Natural killer cell (primary cell): ENCODE results near the gene GARRE1. TPM values are rescaled to one million over a fixed set of nuclear protein-coding genes. Genes with fewer than 3 reads are reported as not detected.

ENCODE experiments used
- ATAC-seq, 3 donors: fragments of 150-1000 bp in 2 of 3; fragments of 200-7000 bp in 1 of 3; cut with Tn5 transposase; 1 replicate in 1 of 3; 2 replicates in 2 of 3; pipeline ENCODE4 v1.10.0; 2021; ENCODE audit warnings: mild to moderate bottlenecking in 2 of 3, moderate library complexity in 2 of 3
- DNase-seq, 2 donors: peaks; one replicate each; pipeline versions ENCODE4 v3.0.0 to v3.0.0-alpha.2; 2013 to 2021; ENCODE audit warnings: mixed read lengths in 1 of 2
- H3K27ac ChIP-seq: one replicate; pipeline ENCODE4 v1.5.1; 2013; ENCODE audit warnings: mild to moderate bottlenecking, low read length
- H3K27me3 ChIP-seq: one replicate; pipeline ENCODE4 v1.6.1; 2013; ENCODE audit warnings: low read length; ENCODE audit not compliant: control insufficient read depth, insufficient read depth
- H3K36me3 ChIP-seq: one replicate; pipeline ENCODE4 v1.6.1; 2013; ENCODE audit warnings: low read length; ENCODE audit not compliant: control insufficient read depth, insufficient read depth
- H3K4me1 ChIP-seq: one replicate; pipeline ENCODE4 v1.6.1; 2013; ENCODE audit warnings: low read length; ENCODE audit not compliant: control insufficient read depth, insufficient read depth
- H3K4me3 ChIP-seq: one replicate; pipeline ENCODE4 v1.5.1; 2013; ENCODE audit warnings: low read length
- H3K9me3 ChIP-seq: one replicate; pipeline ENCODE4 v1.6.1; 2013; ENCODE audit warnings: low read length; ENCODE audit not compliant: control insufficient read depth, insufficient read depth
- H3K27ac Mint-ChIP-seq, 2 donors: one replicate each; pipeline ENCODE4 v1.8.0; 2022; ENCODE audit warnings: mild to moderate bottlenecking in 2 of 2, mixed read lengths in 2 of 2, moderate library complexity in 1 of 2
- H3K27me3 Mint-ChIP-seq, 2 donors: one replicate each; pipeline ENCODE4 v1.8.0; 2022; ENCODE audit warnings: low read depth in 2 of 2, mixed read lengths in 2 of 2
- H3K36me3 Mint-ChIP-seq: one replicate; pipeline ENCODE4 v1.8.0; 2022; ENCODE audit warnings: mixed read lengths
- H3K4me1 Mint-ChIP-seq, 2 donors: one replicate each; pipeline ENCODE4 v1.8.0; 2022; ENCODE audit warnings: mixed read lengths in 2 of 2
- H3K4me3 Mint-ChIP-seq: one replicate; pipeline ENCODE4 v1.8.0; 2022; ENCODE audit warnings: mild to moderate bottlenecking, moderate library complexity, mixed read lengths
- H3K9me3 Mint-ChIP-seq, 2 donors: one replicate each; pipeline ENCODE4 v1.8.0; 2022; ENCODE audit warnings: mixed read lengths in 2 of 2
- CTCF ChIP-seq: fragments of 200-600 bp; IDR thresholded peaks from one replicate; pipeline ENCODE4 v1.8.0; 2022; ENCODE audit warnings: antibody characterized with exemption
- WGBS: methylation state at CpG from one replicate; pipeline ENCODE4 v1.1.7; 2013; ENCODE audit warnings: missing lambda C conversion rate; ENCODE audit not compliant: insufficient coverage; 5-methylcytosine and 5-hydroxymethylcytosine counted together
- intact Hi-C: fragments of 100-400 bp; cut with micrococcal nuclease; formaldehyde crosslinking; loops from one replicate; pipeline ENCODE4 v1.14.2; 2022
- total RNA-seq, 4 donors: library from RNA; stranded (reverse); fragments of 120-200 nt in 1 of 4; gene quantifications; one replicate each; pipeline versions ENCODE4 v1.2.3 to v1.2.4, GENCODE V29; 2013 to 2022

GARRE1 gene
- total RNA-seq, 3 donors from 2014 or later (not counting 1 experiment from before 2014, with no cell fraction given): 21.9 to 29.2 (median 22.0) TPM

GRCh38 chr19:34232566-34233481 lies 21.5 kb upstream of the GARRE1 start:
- intact Hi-C loops: no loop called here
- H3K4me3 Mint-ChIP-seq: no peak overlapping the region
- ATAC-seq: peak in 2 of 3 donors; percentile 9 to 59
- Histone ChIP-seq H3K9me3 (no peaks in the 10 kb centered on the region), H3K27ac (no peak overlapping the region), H3K36me3 (peaks cover 25% of the 10 kb centered on the region), H3K4me3 (no peak overlapping the region), H3K4me1 (peaks cover 8% of the 10 kb centered on the region), H3K27me3 (no peaks in the 10 kb centered on the region)
- 33% methylated on average over 11 of the region's 11 CpGs for WGBS
- H3K4me1 Mint-ChIP-seq: peaks cover 11 to 16% of the 10 kb centered on the region in 2 donors
- DNase-seq: no peak
- no peaks in the 10 kb centered on the region for H3K9me3 Mint-ChIP-seq
- no peaks in the 10 kb centered on the region for H3K27me3 Mint-ChIP-seq
- H3K36me3 Mint-ChIP-seq: peaks cover under 1% of the 10 kb centered on the region
- H3K27ac Mint-ChIP-seq: peak overlapping the region; percentile 54 to 69
- TF ChIP-seq CTCF: no peak

DNA sequence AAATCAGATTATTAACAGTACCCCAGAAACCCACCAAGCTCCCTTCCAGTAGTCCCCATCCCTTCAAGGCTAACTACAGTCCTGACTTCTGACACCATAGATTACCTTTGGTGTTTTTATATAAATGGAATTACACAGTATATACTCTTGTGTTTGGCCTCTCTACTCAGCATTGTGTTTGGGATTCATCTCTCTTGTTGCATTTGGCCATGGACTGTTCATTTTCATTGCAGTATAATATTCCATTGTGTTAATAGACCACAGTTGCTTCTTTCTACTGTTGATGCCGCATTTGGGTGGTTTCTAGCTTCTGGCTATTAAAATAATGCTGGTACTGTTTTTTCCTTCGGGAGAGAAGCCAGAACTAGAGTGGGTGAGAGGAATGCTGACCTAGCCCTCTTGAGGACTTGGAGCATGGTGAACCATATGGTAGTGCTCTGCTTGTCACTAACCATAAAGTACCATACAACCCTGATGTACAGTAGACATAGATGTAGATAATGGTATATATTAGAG lies 18.9 kb upstream of the GARRE1 start:
- 100% methylated on average over 2 of the region's 2 CpGs for WGBS

DNA sequence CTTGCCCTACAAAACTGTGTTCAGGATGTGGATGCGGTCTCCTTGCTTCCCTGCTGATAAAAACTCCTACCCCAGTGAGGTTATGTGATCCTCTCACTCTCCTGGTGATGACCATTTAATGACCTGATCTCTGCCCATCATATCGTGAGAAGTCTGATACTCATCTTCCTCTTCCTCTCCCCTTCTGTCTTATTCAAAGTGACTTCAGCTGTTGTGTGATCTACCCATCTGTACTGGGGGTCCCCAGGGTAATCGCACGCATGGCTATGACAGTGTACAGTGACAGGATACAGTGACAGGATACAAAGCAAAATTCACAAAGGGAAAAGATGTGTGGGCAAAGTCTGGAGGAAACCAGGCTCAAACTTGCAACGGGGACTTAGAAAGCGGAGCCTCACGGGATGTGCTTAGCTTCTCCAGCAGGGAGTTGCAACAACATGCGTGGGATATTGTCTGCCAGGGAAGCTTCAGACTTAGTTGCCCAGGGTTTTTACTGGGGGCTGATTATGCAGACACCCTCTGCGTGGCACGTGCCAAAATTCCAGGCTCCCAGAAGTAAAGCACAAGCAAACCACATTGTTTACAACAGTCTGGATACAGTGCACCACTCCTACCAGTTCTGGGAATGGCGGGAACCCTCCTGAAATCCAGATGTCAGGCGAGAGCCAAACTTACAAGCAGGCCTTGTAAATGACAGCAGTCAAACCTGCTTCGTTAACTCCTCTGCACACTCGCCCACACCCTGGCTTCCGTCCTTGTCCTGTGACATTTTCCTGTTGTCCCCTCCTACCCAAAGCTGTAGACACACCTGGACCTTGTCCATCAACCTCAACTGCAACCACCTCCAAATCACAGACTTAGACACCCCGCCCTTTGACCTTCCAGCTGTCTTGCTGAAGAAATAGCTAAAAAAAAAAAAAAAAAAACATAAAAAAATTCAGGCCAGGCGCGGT lies 18.0 kb upstream of the GARRE1 start:
- Histone ChIP-seq H3K4me1 (peaks cover 8% of the 10 kb centered on the region), H3K36me3 (no peaks in the 10 kb centered on the region), H3K9me3 (no peaks in the 10 kb centered on the region), H3K27me3 (no peaks in the 10 kb centered on the region), H3K27ac (no peak overlapping the region), H3K4me3 (no peak overlapping the region)
- no peak for DNase-seq
- no peak overlapping the region for H3K27ac Mint-ChIP-seq
- H3K4me1 Mint-ChIP-seq: peaks cover 11 to 16% of the 10 kb centered on the region in 2 donors
- no peak for TF ChIP-seq CTCF
- ATAC-seq: no peak
- intact Hi-C loops: no loop called here
- no peak overlapping the region for H3K4me3 Mint-ChIP-seq
- no peaks in the 10 kb centered on the region for H3K36me3 Mint-ChIP-seq
- no peaks in the 10 kb centered on the region for H3K27me3 Mint-ChIP-seq
- H3K9me3 Mint-ChIP-seq: no peaks in the 10 kb centered on the region
- WGBS: 95% methylated on average over 18 of the region's 18 CpGs

More for the DNA sequence above, 18.9 kb upstream of the GARRE1 start:
- peaks cover 11 to 16% of the 10 kb centered on the region in 2 donors for H3K4me1 Mint-ChIP-seq
- no peaks in the 10 kb centered on the region for H3K36me3 Mint-ChIP-seq
- Histone ChIP-seq H3K4me3 (no peak overlapping the region), H3K36me3 (peaks cover 4% of the 10 kb centered on the region), H3K4me1 (peaks cover 8% of the 10 kb centered on the region), H3K9me3 (no peaks in the 10 kb centered on the region), H3K27me3 (no peaks in the 10 kb centered on the region), H3K27ac (no peak overlapping the region)
- H3K27me3 Mint-ChIP-seq: no peaks in the 10 kb centered on the region
- ATAC-seq: no peak
- no peak overlapping the region for H3K4me3 Mint-ChIP-seq
- no peak for TF ChIP-seq CTCF
- no peaks in the 10 kb centered on the region for H3K9me3 Mint-ChIP-seq
- no peak for DNase-seq
- intact Hi-C loops: no loop called here
- no peak overlapping the region for H3K27ac Mint-ChIP-seq
